A549 treated with AZD2906 at 1 μM for 4 hours (cell line): ENCODE results near the gene KRT86. TPM values are rescaled to one million over a fixed set of nuclear protein-coding genes. Genes with fewer than 3 reads are reported as not detected.

ENCODE experiments used
- total RNA-seq: library from RNA; stranded (reverse); fragments of 200-300 nt; extraction: Qiagen RNA extraction; gene quantifications from 5 replicates; pipeline ENCODE4 v1.2.3, GENCODE V29; 2022

KRT86 gene
- 30.0 to 47.3 TPM (median 45.3 TPM) in 5 replicates for total RNA-seq

GRCh38 chr12:52274521-52275120 lies at the start of gene KRT86:
TSS of gene KRT86 (plus strand) at chr12:52274645. CDS start at chr12:52301917, 27,272 bp downstream.

GRCh38 chr12:52232674-52233461 lies 41.6 kb upstream of the KRT86 start, which contains the start of gene KRT7:
TSS of gene KRT7 (plus strand) at chr12:52233243. CDS start at chr12:52233297, 54 bp downstream.

GRCh38 chr12:52291267-52291935 lies 17.0 kb downstream of the KRT86 start, which contains the start of gene KRT81:
TSS of gene KRT81 (minus strand) at chr12:52291534. CDS start at chr12:52291465, 69 bp downstream.

GRCh38 chr12:52320784-52321400 lies 46.4 kb downstream of the KRT86 start, which contains the start of gene KRT83:
TSS of gene KRT83 (minus strand) at chr12:52321398. CDS start at chr12:52321335, 63 bp downstream.

Other genes with a start within 250 kb of the KRT86 start
- gene NR4A1, start 223.2 kb upstream of the KRT86 start, total RNA-seq = 32.2 to 49.7 TPM (median 37.1 TPM) in 5 replicates
- gene ATG101, start 204.7 kb upstream of the KRT86 start, total RNA-seq = 89.1 to 102 TPM (median 96.9 TPM) in 5 replicates
- gene SMIM41, start 194.9 kb upstream of the KRT86 start, total RNA-seq = not detected in 5 replicates
- 32.8 to 47.3 TPM (median 38.9 TPM) in 5 replicates for gene KRT80, start 82.6 kb upstream of the KRT86 start, total RNA-seq
- 5,269 to 6,220 TPM (median 5,903 TPM) in 5 replicates for gene KRT7, start 41.4 kb upstream of the KRT86 start, total RNA-seq
- gene KRT81, start 16.9 kb downstream of the KRT86 start, total RNA-seq = 3,224 to 4,157 TPM (median 4,024 TPM) in 5 replicates
- 3.3 to 6.3 TPM (median 5.5 TPM) in 5 replicates for gene KRT83, start 46.8 kb downstream of the KRT86 start, total RNA-seq
- 0.05 to 0.10 TPM in 2 of 5 replicates, not detected in the others for gene KRT85, start 92.8 kb downstream of the KRT86 start, total RNA-seq
- not detected in 5 replicates for gene KRT84, start 111.0 kb downstream of the KRT86 start, total RNA-seq
- not detected in 5 replicates for gene KRT82, start 131.7 kb downstream of the KRT86 start, total RNA-seq
- gene KRT75, start 159.7 kb downstream of the KRT86 start, total RNA-seq = 0.09 to 0.17 TPM (median 0.11 TPM) in 4 of 5 replicates, not detected in the other
- gene KRT6B, start 177.5 kb downstream of the KRT86 start, total RNA-seq = 0.05 to 0.07 TPM in 2 of 5 replicates, not detected in the others
- not detected in 5 replicates for gene KRT6C, start 199.2 kb downstream of the KRT86 start, total RNA-seq
- 10.0 to 14.8 TPM (median 12.1 TPM) in 5 replicates for gene KRT6A, start 218.6 kb downstream of the KRT86 start, total RNA-seq
- gene KRT5, start 245.7 kb downstream of the KRT86 start, total RNA-seq = 0.52 to 0.72 TPM (median 0.62 TPM) in 5 replicates